T-cell (primary cell): ENCODE results near the gene PCBP3. TPM values are rescaled to one million over a fixed set of nuclear protein-coding genes. Genes with fewer than 3 reads are reported as not detected.

Experiments
- ATAC-seq, 4 experiments: fragments of 200-7000 bp in 3 of 4; fragments of 150-1000 bp in 1 of 4; cut with Tn5 transposase; replicated peaks in 1 of 4; 1 replicate in 3 of 4; 2 replicates in 1 of 4; pipeline ENCODE4 v1.10.0; 2021; ENCODE audit warnings: moderate library complexity in 3 of 4, mild to moderate bottlenecking in 2 of 4, moderate number of reproducible peaks in 1 of 4
- CTCF ChIA-PET, 2 donors: fragments of 300-600 bp; sonication (Branson Sonifier 250); formaldehyde crosslinking; loops; one replicate each; lab custom pipeline; 2022; ENCODE audit warnings: antibody characterized with exemption in 2 of 2; lab: Charles Lee
- POLR2A ChIA-PET, 2 donors: fragments of 300-600 bp; sonication (Branson Sonifier 250); formaldehyde crosslinking; loops; one replicate each; lab custom pipeline; 2022; ENCODE audit warnings: antibody characterized with exemption in 2 of 2; lab: Charles Lee
- DNase-seq, 35 experiments: peaks; one replicate each; pipeline versions ENCODE4 v3.0.0 to v3.0.0-alpha.2; 2013 to 2023
- H3K27ac ChIP-seq: one replicate; pipeline ENCODE4 v1.5.1; 2013; ENCODE audit warnings: low read length
- H3K27me3 ChIP-seq, 2 experiments: replicated peaks in 1 of 2; 1 replicate in 1 of 2; 2 replicates in 1 of 2; pipeline versions ENCODE4 v1.6.1 to v1.7.0; 2013; ENCODE audit warnings: low read length in 1 of 2, mixed read lengths in 1 of 2; ENCODE audit not compliant: control insufficient read depth in 2 of 2, insufficient read depth in 2 of 2; ENCODE audit errors: extremely low read depth in 1 of 2
- H3K36me3 ChIP-seq, 2 donors: 1 replicate in 1 of 2; 2 replicates in 1 of 2; pipeline versions ENCODE4 v1.6.1 to v1.7.0; 2013; ENCODE audit warnings: low read length in 1 of 2; ENCODE audit not compliant: control insufficient read depth in 2 of 2, insufficient read depth in 1 of 2; ENCODE audit errors: extremely low read depth in 1 of 2
- H3K4me1 ChIP-seq, 2 experiments: 1 replicate in 1 of 2; 2 replicates in 1 of 2; pipeline versions ENCODE4 v1.6.1 to v1.7.0; 2013; ENCODE audit warnings: low read length in 2 of 2, mixed read lengths in 1 of 2; ENCODE audit not compliant: insufficient read depth in 2 of 2, control insufficient read depth in 1 of 2; ENCODE audit errors: extremely low read depth in 1 of 2
- H3K4me3 ChIP-seq, 2 donors: 1 replicate in 1 of 2; 2 replicates in 1 of 2; pipeline versions ENCODE4 v1.5.1 to v1.7.0; 2013; ENCODE audit warnings: mild to moderate bottlenecking in 2 of 2, low read length in 1 of 2, moderate library complexity in 1 of 2; ENCODE audit not compliant: control insufficient read depth in 1 of 2; ENCODE audit errors: extremely low read depth in 1 of 2
- H3K9me3 ChIP-seq: 2 replicates; pipeline ENCODE4 v1.7.0; 2013
- H3K27ac Mint-ChIP-seq, 2 donors: one replicate each; pipeline ENCODE4 v1.8.0; 2020 to 2021; ENCODE audit warnings: mild to moderate bottlenecking in 2 of 2, mixed read lengths in 2 of 2
- H3K27me3 Mint-ChIP-seq, 2 donors: one replicate each; pipeline ENCODE4 v1.8.0; 2021 to 2022; ENCODE audit warnings: mixed read lengths in 2 of 2
- H3K36me3 Mint-ChIP-seq: one replicate; pipeline ENCODE4 v1.8.0; 2021; ENCODE audit warnings: mixed read lengths
- H3K4me1 Mint-ChIP-seq, 3 donors: one replicate each; pipeline ENCODE4 v1.8.0; 2020 to 2022; ENCODE audit warnings: mixed read lengths in 3 of 3, mild to moderate bottlenecking in 1 of 3
- H3K4me3 Mint-ChIP-seq, 3 donors: one replicate each; pipeline ENCODE4 v1.8.0; 2020 to 2022; ENCODE audit warnings: mild to moderate bottlenecking in 3 of 3, mixed read lengths in 3 of 3, moderate library complexity in 3 of 3
- H3K9me3 Mint-ChIP-seq, 3 donors: one replicate each; pipeline ENCODE4 v1.8.0; 2020 to 2022; ENCODE audit warnings: mixed read lengths in 3 of 3
- WGBS: methylation state at CpG from one replicate; pipeline ENCODE4 v1.1.5; 2013; ENCODE audit warnings: missing lambda C conversion rate; ENCODE audit not compliant: insufficient coverage; 5-methylcytosine and 5-hydroxymethylcytosine counted together
- total RNA-seq, 35 experiments: library from RNA in 6 of 35; stranded (reverse) in 6 of 35; fragments of 120-200 nt in 1 of 35; gene quantifications; one replicate each; pipeline versions ENCODE4 v1.2.1 to v1.2.4 and lab custom pipeline; 2013 to 2026

The PCBP3 gene
- total RNA-seq, 5 donors from 2014 or later (not counting 1 experiment from before 2014, with no cell fraction given): 1.5 to 4.2 (median 2.8) TPM

DNA sequence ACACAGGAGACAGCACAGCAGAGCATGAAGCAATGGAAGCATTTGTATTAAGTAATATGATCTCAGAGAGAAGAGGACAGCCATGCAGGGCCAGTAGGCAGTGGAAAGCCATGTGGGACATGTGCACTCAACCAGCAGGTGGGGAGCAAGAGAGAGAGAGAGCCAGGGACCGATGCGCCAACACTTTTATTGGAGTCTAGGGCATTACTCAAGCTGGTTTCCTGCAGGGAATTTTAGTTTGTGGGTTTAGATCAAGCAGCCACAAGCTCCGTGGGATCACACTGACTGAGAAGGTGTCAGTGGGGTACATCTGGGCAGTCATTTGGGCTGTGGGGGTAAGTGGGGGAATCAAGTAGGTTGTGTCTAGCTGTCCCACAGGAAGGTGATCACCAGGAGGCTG, 137.1 kb downstream of the PCBP3 start:
- DNase-seq (no peak), ATAC-seq (no peak)
- peaks cover 7% of the 10 kb centered on the region for H3K36me3 Mint-ChIP-seq
- Histone ChIP-seq H3K27me3 (peaks cover 0 to 13% of the 10 kb centered on the region in 2 experiments), H3K9me3 (no peaks in the 10 kb centered on the region), H3K27ac (no peak overlapping the region), H3K4me3 (no peak overlapping the region), H3K4me1 (no peaks in the 10 kb centered on the region), H3K36me3 (no peaks in the 10 kb centered on the region)
- CTCF ChIA-PET: no interaction called here
- peaks cover 0 to 13% of the 10 kb centered on the region in 2 donors for H3K27me3 Mint-ChIP-seq
- peaks cover 0 to 5% (median 0%) of the 10 kb centered on the region in 3 donors for H3K4me1 Mint-ChIP-seq
- 85% methylated on average over 3 of the region's 3 CpGs for WGBS
- no peak overlapping the region for H3K27ac Mint-ChIP-seq
- peaks cover 6 to 26% (median 8%) of the 10 kb centered on the region in 3 donors for H3K9me3 Mint-ChIP-seq
- POLR2A ChIA-PET: no interaction called here
- H3K4me3 Mint-ChIP-seq: no peak overlapping the region

DNA sequence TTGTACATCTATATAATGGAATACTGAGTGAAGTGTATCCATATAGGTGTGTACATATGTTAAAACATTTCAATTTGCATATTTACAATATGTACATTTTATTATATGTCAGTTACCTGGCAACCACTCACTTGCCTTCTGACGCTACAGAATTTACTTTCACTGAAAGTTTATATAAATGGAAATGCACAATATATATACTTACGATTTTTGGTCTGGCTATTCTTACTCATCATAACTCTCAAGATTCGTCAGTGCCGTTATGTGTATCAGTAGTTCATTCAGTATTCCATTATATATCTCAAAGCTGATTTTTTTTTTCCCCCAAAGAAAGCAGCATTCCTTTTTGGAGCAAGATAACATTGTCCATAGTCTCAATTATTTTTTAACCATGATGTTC, 138.2 kb downstream of the PCBP3 start:
- Mint-ChIP-seq H3K4me1 (peaks cover 0 to 5% (median 0%) of the 10 kb centered on the region in 3 donors), H3K27me3 (peaks cover 0 to 10% of the 10 kb centered on the region in 2 donors), H3K4me3 (no peak overlapping the region), H3K9me3 (peaks cover 6 to 19% (median 8%) of the 10 kb centered on the region in 3 donors), H3K27ac (no peak overlapping the region), H3K36me3 (peaks cover 5% of the 10 kb centered on the region)
- no peaks in the 10 kb centered on the region for H3K36me3 ChIP-seq
- H3K9me3 ChIP-seq: no peaks in the 10 kb centered on the region
- WGBS: no CpG with 5 or more reads among the region's 4 CpGs
- H3K4me3 ChIP-seq: no peak overlapping the region
- ATAC-seq: no peak
- peaks cover 0 to 13% of the 10 kb centered on the region in 2 experiments for H3K27me3 ChIP-seq
- no peaks in the 10 kb centered on the region for H3K4me1 ChIP-seq
- ChIA-PET CTCF (no interaction called here), POLR2A (no interaction called here)
- no peak overlapping the region for H3K27ac ChIP-seq
- DNase-seq: no peak

DNA sequence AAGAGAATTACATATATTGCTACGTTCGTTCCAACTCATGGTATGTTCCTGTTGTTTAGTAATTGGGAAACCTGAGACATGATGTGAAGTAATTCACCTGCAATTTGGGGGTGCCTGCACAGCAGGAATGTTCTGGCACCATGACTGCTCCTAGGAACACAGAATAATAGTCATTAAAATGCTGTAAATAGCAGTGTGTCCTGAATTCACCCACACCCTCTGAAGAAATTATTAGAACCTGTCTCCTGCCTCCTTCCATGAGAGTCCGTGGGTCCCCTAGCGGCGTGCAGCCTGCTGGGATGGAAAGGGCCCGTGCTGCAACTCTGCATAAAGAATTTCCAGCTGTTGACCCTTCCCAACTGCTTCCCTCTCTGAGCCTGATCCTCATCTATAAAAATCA, 143.1 kb downstream of the PCBP3 start:
- ATAC-seq (no peak), DNase-seq (no peak)
- Histone ChIP-seq H3K9me3 (no peaks in the 10 kb centered on the region), H3K36me3 (no peaks in the 10 kb centered on the region), H3K27me3 (peaks cover 0 to 22% of the 10 kb centered on the region in 2 experiments), H3K4me3 (no peak overlapping the region), H3K27ac (no peak overlapping the region), H3K4me1 (no peaks in the 10 kb centered on the region)
- H3K4me1 Mint-ChIP-seq: peaks cover 0 to 11% (median 0%) of the 10 kb centered on the region in 3 donors
- H3K27ac Mint-ChIP-seq: no peak overlapping the region
- H3K36me3 Mint-ChIP-seq: no peaks in the 10 kb centered on the region
- WGBS: no CpG with 5 or more reads among the region's 6 CpGs
- H3K27me3 Mint-ChIP-seq: peaks cover 0 to 6% of the 10 kb centered on the region in 2 donors
- CTCF ChIA-PET: interaction anchor here in 1 of 2 donors (0.6 kb wide), 1 partner anchor 556 kb away, joined by 5 read pairs; no protein-coding TSS in a partner anchor
- POLR2A ChIA-PET: no interaction called here
- H3K4me3 Mint-ChIP-seq: no peak overlapping the region
- H3K9me3 Mint-ChIP-seq: no peaks in the 10 kb centered on the region

DNA sequence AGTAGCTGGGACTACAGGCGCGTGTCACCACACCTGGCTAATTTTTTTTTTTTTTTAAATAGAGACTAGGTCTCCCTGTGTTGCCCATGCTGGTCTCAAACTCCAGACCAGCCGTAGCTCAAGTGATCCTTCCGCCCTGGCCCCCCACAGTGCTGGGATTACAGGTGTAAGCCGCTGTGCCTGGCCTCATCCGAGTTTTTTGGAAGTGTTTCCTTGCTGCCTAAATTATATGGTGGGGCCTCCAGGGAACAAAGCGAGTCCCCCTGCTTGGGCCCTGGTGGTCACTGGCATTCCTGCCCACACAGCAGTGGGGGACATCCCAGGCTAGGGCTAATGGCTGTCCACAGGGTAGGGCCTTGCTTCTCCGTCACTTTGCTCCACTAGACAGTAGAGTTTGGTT, 143.8 kb downstream of the PCBP3 start:
- H3K36me3 ChIP-seq: no peaks in the 10 kb centered on the region
- ChIA-PET CTCF (interaction anchor here in 1 of 2 donors (0.6 kb wide), 1 partner anchor 557 kb away, joined by 5 read pairs; no protein-coding TSS in a partner anchor), POLR2A (no interaction called here)
- no peak for ATAC-seq
- no peak overlapping the region for H3K27ac ChIP-seq
- no peaks in the 10 kb centered on the region for H3K4me1 ChIP-seq
- Mint-ChIP-seq H3K9me3 (no peaks in the 10 kb centered on the region), H3K27ac (no peak overlapping the region), H3K36me3 (no peaks in the 10 kb centered on the region), H3K4me1 (peaks cover 0 to 11% (median 0%) of the 10 kb centered on the region in 3 donors), H3K27me3 (peaks cover 0 to 7% of the 10 kb centered on the region in 2 donors), H3K4me3 (no peak overlapping the region)
- no peaks in the 10 kb centered on the region for H3K9me3 ChIP-seq
- no peak overlapping the region for H3K4me3 ChIP-seq
- peak in 1 of 35 experiments; percentile 7 for DNase-seq
- 81% methylated on average over 6 of the region's 8 CpGs for WGBS
- peaks cover 0 to 22% of the 10 kb centered on the region in 2 experiments for H3K27me3 ChIP-seq

DNA sequence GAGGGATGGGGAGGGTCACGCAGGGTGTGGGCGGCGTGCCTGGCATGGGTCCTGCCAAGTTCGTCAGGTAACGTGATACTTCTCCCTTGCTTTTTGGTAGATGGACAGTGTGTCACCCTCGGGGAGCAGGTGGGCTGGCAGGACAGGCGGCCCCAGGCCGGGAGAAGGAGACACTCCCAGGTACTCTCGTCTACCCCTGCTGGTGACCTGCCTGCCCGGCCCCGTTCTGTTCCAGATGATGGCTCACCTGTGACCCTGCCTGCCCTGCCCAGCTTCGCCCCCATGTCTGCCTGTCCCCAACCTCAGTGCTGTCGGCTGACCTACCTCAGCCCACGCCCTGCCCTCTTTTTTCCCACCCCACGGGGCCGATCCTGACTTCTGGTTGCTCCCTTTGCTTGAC, 144.7 kb downstream of the PCBP3 start:
- POLR2A ChIA-PET: no interaction called here
- 90% methylated on average over 15 of the region's 16 CpGs for WGBS
- Histone ChIP-seq H3K4me3 (no peak overlapping the region), H3K27ac (no peak overlapping the region), H3K36me3 (no peaks in the 10 kb centered on the region), H3K27me3 (peaks cover 0 to 22% of the 10 kb centered on the region in 2 experiments), H3K4me1 (no peaks in the 10 kb centered on the region), H3K9me3 (no peaks in the 10 kb centered on the region)
- CTCF ChIA-PET: no interaction called here
- DNase-seq (no peak), ATAC-seq (no peak)
- H3K9me3 Mint-ChIP-seq: no peaks in the 10 kb centered on the region
- H3K27me3 Mint-ChIP-seq: peaks cover 0 to 9% of the 10 kb centered on the region in 2 donors
- H3K36me3 Mint-ChIP-seq: no peaks in the 10 kb centered on the region
- H3K4me1 Mint-ChIP-seq: peaks cover 0 to 9% (median 0%) of the 10 kb centered on the region in 3 donors
- no peak overlapping the region for H3K4me3 Mint-ChIP-seq
- H3K27ac Mint-ChIP-seq: no peak overlapping the region

- CTCF ChIA-PET: no interaction called here
- no peak for ATAC-seq
- H3K27ac Mint-ChIP-seq: no peak overlapping the region
These were observed 145.3 kb downstream of the PCBP3 start for GRCh38 chr21:45788637-45789506.

More at GRCh38 chr21:45788637-45789506, 145.3 kb downstream of the PCBP3 start:
- H3K36me3 ChIP-seq: no peaks in the 10 kb centered on the region
- Mint-ChIP-seq H3K27me3 (peaks cover 0 to 9% of the 10 kb centered on the region in 2 donors), H3K36me3 (no peaks in the 10 kb centered on the region), H3K4me1 (peaks cover 0 to 5% (median 0%) of the 10 kb centered on the region in 3 donors), H3K4me3 (no peak overlapping the region), H3K9me3 (no peaks in the 10 kb centered on the region)
- WGBS: 90% methylated on average over 13 of the region's 14 CpGs
- H3K4me3 ChIP-seq: no peak overlapping the region
- no peaks in the 10 kb centered on the region for H3K4me1 ChIP-seq
- POLR2A ChIA-PET: no interaction called here
- no peak overlapping the region for H3K27ac ChIP-seq
- DNase-seq: no peak
- no peaks in the 10 kb centered on the region for H3K9me3 ChIP-seq
- H3K27me3 ChIP-seq: peaks cover 0 to 22% of the 10 kb centered on the region in 2 experiments
